Measurements from ENCODE around the gene GAS2L3. TPM values are rescaled to one million over a fixed set of nuclear protein-coding genes. Genes with fewer than 3 reads are reported as not detected.

Gene GAS2L3
- total RNA-seq, result 11.6 and 21.9 TPM in 2 replicates

DNA sequence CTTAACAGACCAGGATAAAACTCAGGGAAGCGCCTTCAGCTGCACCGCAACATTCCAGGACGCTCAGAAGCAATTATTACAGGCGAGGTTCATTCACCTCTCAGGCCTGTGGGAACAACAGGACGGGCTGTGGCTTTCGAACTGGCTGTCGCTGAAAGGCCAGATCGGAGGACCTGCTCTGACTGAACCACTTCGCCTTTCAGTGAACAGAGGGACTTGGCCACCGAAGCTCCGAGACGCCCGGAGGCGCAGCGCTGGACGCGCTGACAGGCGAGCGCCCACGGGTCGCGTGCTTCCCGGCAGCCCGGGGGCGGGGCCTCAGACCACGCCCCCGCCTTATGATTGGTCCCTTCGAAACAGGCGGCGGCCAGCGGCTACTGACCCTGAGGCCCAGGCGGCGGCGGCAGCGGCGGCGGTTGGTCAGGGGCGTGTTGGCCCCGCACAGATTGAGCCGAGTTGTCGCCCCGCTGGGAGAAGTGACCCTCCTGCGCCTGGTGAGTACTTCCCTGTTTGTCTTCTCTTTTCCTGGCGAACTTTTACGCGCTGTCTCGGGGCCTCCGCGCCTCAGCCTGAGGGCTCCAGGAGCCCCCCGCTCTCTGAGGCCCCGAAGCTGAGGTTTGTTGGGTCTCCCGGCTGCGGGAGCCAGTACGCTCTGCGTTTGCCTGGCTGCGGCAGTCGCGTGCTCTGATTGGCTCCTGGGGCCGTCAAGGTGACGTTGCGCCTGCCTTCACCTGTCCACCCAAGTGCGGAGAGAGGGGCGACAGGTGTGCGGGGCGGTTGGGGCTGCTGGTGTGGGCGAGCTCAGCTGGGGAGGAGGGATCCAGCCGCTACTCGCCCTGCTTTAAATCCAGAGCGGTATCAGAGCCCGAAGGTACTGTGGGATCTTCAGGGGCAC is at the start of gene GAS2L3:
Gene GAS2L3, plus strand, starts transcription at position 393 of the 895 bp plus-strand sequence. CDS start 21,221 bp downstream, outside the sequence.

Other genes starting within 250 kb of the GAS2L3 start
- gene SLC17A8, start 216.6 kb upstream of the GAS2L3 start, total RNA-seq, result not detected in 2 replicates
- gene NR1H4, start 99.8 kb upstream of the GAS2L3 start, total RNA-seq, result 0.19 TPM in 1 of 2 replicates, not detected in the other
- gene ANO4, start 221.1 kb downstream of the GAS2L3 start, total RNA-seq, result 0.38 and 2.3 TPM in 2 replicates